GM20000 (cell line): ENCODE results near the gene BEAN1.

Source experiments
- DNase-seq: peaks from one replicate; pipeline ENCODE4 v3.0.0; 2012; ENCODE audit warnings: low spot score
- CTCF ChIP-seq: IDR thresholded peaks from 2 replicates; pipeline ENCODE4 v1.5.1; 2012; ENCODE audit warnings: mild to moderate bottlenecking, control low read depth; ENCODE audit errors: extremely low read depth, missing control alignments

The BEAN1 gene

GRCh38 chr16:66388350-66389139, 38.5 kb upstream of the BEAN1 start:
- no peak for TF ChIP-seq CTCF
- DNase-seq, result no peak

- no peak for DNase-seq
- no peak for TF ChIP-seq CTCF
Measured at GRCh38 chr16:66389256-66390176, 37.6 kb upstream of the BEAN1 start.

- DNase-seq, result no peak
- no peak for TF ChIP-seq CTCF
Measured at GRCh38 chr16:66390346-66391108, 36.6 kb upstream of the BEAN1 start.

GRCh38 chr16:66391726-66392670, 35.1 kb upstream of the BEAN1 start:
- TF ChIP-seq CTCF, result no peak
- DNase-seq, result no peak

- DNase-seq, result no peak
- no peak for TF ChIP-seq CTCF
Measured at GRCh38 chr16:66395806-66396555, 31.1 kb upstream of the BEAN1 start.
